ENCODE results near the gene NMNAT2. TPM values are rescaled to one million over a fixed set of nuclear protein-coding genes. Genes with fewer than 3 reads are reported as not detected.

Gene NMNAT2
- total and polyA plus RNA-seq, 3 experiments from 2014 or later: not detected

GRCh38 chr1:183205196-183205781 lies 212.9 kb downstream of the NMNAT2 start:
- Histone ChIP-seq H3K4me3 (ENCODE audit: low read length) (no peak overlapping the region), H3K36me3 (ENCODE audit: insufficient read depth, low read length) (no peaks in the 10 kb centered on the region), H3K4me1 (ENCODE audit: insufficient read depth, low read length) (no peaks in the 10 kb centered on the region), H3K9me3 (ENCODE audit: low read length) (no peaks in the 10 kb centered on the region), H3K27me3 (ENCODE audit: insufficient read depth, low read length, poor library complexity, severe bottlenecking) (no peaks in the 10 kb centered on the region), H3K27ac (ENCODE audit: low read depth, low read length) (no peak overlapping the region)
- ChIA-PET POLR2A (no interaction called here), CTCF (interaction anchor here (1.0 kb wide), 1 partner anchor 30 kb away, joined by 3 read pairs; no protein-coding TSS in a partner anchor)
- no peaks in the 10 kb centered on the region for H3K4me1 Mint-ChIP-seq
- H3K4me3 Mint-ChIP-seq: no peak overlapping the region
- H3K36me3 Mint-ChIP-seq: peaks cover 0 to 2% (median 0%) of the 10 kb centered on the region in 3 donors
- H3K27me3 Mint-ChIP-seq: peaks cover 7 to 10% of the 10 kb centered on the region in 2 donors
- no peak overlapping the region for H3K27ac Mint-ChIP-seq
- DNase-seq: no peak
- H3K9me3 Mint-ChIP-seq: peaks cover 0 to 6% (median 0%) of the 10 kb centered on the region in 5 donors

DNA sequence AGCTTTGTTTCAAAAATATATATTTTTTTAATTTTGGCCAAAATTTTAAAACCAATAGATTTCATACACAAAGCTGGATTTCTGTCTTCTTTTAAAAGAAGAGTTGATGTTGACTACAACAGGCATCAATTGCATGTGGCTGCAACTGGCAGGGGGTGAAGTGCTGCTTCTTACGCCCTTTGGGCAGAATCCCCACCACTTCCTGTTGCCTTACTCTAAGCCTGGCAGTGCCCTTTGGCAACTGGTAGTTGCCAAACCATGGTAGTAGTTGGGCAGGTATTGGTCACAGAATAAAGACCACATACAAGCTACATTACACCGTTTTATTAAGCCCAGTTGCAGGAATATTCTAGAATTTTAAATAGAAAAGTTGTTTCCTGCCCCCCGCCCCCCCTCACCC lies 215.1 kb downstream of the NMNAT2 start:
- H3K4me3 ChIP-seq (ENCODE audit: low read length): no peak overlapping the region
- no peak for DNase-seq
- no peaks in the 10 kb centered on the region for H3K4me1 ChIP-seq (ENCODE audit: insufficient read depth, low read length)
- POLR2A ChIA-PET: no interaction called here
- H3K36me3 ChIP-seq (ENCODE audit: insufficient read depth, low read length): no peaks in the 10 kb centered on the region
- Mint-ChIP-seq H3K4me3 (no peak overlapping the region), H3K4me1 (no peaks in the 10 kb centered on the region), H3K27ac (no peak overlapping the region), H3K9me3 (peaks cover 0 to 9% (median 0%) of the 10 kb centered on the region in 5 donors), H3K36me3 (peaks cover 0 to 2% (median 0%) of the 10 kb centered on the region in 3 donors), H3K27me3 (peaks cover 7 to 27% of the 10 kb centered on the region in 2 donors)
- H3K9me3 ChIP-seq (ENCODE audit: low read length): no peaks in the 10 kb centered on the region
- H3K27me3 ChIP-seq (ENCODE audit: insufficient read depth, low read length, poor library complexity, severe bottlenecking): no peaks in the 10 kb centered on the region
- CTCF ChIA-PET: no interaction called here
- no peak overlapping the region for H3K27ac ChIP-seq (ENCODE audit: low read depth, low read length)

DNA sequence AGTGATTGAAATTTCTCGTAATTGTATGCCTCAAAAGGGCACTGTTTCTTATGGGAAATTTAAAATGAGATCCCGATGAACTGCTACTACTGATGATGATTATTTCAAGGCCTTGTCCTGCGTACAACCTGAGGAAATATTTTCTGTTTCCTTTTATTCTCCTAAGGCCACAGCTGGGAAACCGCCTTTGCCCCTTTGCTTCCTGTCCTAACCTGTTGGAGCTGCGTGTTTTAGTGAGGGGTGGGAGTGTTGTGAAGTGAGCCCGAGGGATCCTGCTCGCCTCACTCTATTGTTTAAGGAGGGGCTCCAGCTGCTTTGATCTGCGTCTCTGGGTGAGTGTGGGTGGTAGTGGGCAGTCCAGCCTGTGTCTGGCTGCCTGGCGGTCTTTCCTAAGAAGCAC lies 217.7 kb downstream of the NMNAT2 start:
- Mint-ChIP-seq H3K27ac (no peak overlapping the region), H3K36me3 (no peaks in the 10 kb centered on the region), H3K4me3 (no peak overlapping the region), H3K9me3 (peaks cover 0 to 11% (median 0%) of the 10 kb centered on the region in 5 donors), H3K27me3 (peaks cover 10 to 38% of the 10 kb centered on the region in 2 donors), H3K4me1 (peaks cover 0 to 2% (median 1%) of the 10 kb centered on the region in 3 donors)
- ChIA-PET POLR2A (no interaction called here), CTCF (no interaction called here)
- H3K4me1 ChIP-seq (ENCODE audit: insufficient read depth, low read length): peaks cover 2% of the 10 kb centered on the region
- no peak overlapping the region for H3K27ac ChIP-seq (ENCODE audit: low read depth, low read length)
- H3K27me3 ChIP-seq (ENCODE audit: insufficient read depth, low read length, poor library complexity, severe bottlenecking): no peaks in the 10 kb centered on the region
- H3K36me3 ChIP-seq (ENCODE audit: insufficient read depth, low read length): no peaks in the 10 kb centered on the region
- DNase-seq: no peak
- H3K4me3 ChIP-seq (ENCODE audit: low read length): no peak overlapping the region
- H3K9me3 ChIP-seq (ENCODE audit: low read length): no peaks in the 10 kb centered on the region

DNA sequence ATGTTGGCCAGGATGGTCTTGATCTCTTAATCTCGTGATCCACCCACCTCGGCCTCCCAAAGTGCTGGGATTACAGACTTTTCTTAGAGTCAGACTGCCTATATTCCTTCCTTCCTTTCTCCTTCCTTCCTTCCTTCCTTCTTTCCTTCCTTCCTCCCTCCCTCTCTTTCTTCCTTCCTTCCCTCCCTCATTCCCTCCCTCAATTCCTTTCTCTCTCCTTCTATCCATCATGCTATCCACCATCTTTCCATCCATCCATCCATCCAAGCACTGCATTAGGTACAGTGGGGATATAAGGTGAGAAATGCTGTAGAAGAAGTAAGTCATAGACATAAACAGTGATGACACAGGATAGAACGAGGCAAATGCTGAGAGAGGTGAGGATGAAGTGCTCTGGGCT lies 218.9 kb downstream of the NMNAT2 start:
- Mint-ChIP-seq H3K36me3 (no peaks in the 10 kb centered on the region), H3K27ac (no peak overlapping the region), H3K4me3 (no peak overlapping the region), H3K4me1 (peaks cover 7 to 12% (median 11%) of the 10 kb centered on the region in 3 donors), H3K9me3 (peaks cover 0 to 11% (median 0%) of the 10 kb centered on the region in 5 donors), H3K27me3 (peaks cover 10 to 38% of the 10 kb centered on the region in 2 donors)
- DNase-seq: no peak
- CTCF ChIA-PET: no interaction called here
- Histone ChIP-seq H3K4me1 (ENCODE audit: insufficient read depth, low read length) (peaks cover 13% of the 10 kb centered on the region), H3K4me3 (ENCODE audit: low read length) (no peak overlapping the region), H3K27ac (ENCODE audit: low read depth, low read length) (no peak overlapping the region), H3K36me3 (ENCODE audit: insufficient read depth, low read length) (no peaks in the 10 kb centered on the region), H3K27me3 (ENCODE audit: insufficient read depth, low read length, poor library complexity, severe bottlenecking) (no peaks in the 10 kb centered on the region), H3K9me3 (ENCODE audit: low read length) (no peaks in the 10 kb centered on the region)
- POLR2A ChIA-PET: no interaction called here

DNA sequence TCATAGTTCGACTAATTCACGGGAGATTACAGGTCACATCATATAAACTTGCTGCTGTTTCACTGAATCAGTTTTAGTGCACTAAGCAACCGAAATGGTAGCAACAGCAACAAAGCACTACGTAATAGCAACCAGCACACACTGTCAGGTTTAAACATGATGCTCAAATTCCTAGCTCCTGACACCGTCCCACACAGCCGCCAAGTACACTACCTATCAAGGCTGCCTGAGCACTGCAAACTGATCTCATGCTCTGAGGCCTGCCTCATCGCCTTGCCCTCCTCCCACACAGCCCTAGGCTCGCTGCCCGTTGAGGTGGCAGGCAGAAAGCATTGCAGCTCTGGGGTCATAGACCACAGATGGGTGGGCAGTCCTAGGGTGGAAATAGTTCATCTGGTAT lies 219.7 kb downstream of the NMNAT2 start:
- Mint-ChIP-seq H3K9me3 (peaks cover 0 to 11% (median 0%) of the 10 kb centered on the region in 5 donors), H3K36me3 (no peaks in the 10 kb centered on the region), H3K27me3 (peaks cover 10 to 38% of the 10 kb centered on the region in 2 donors), H3K4me1 (peaks cover 7 to 12% (median 11%) of the 10 kb centered on the region in 3 donors), H3K27ac (no peak overlapping the region), H3K4me3 (no peak overlapping the region)
- no peaks in the 10 kb centered on the region for H3K36me3 ChIP-seq (ENCODE audit: insufficient read depth, low read length)
- H3K9me3 ChIP-seq (ENCODE audit: low read length): no peaks in the 10 kb centered on the region
- H3K27me3 ChIP-seq (ENCODE audit: insufficient read depth, low read length, poor library complexity, severe bottlenecking): no peaks in the 10 kb centered on the region
- POLR2A ChIA-PET: no interaction called here
- DNase-seq: no peak
- CTCF ChIA-PET: no interaction called here
- H3K4me1 ChIP-seq (ENCODE audit: insufficient read depth, low read length): peaks cover 16% of the 10 kb centered on the region
- H3K27ac ChIP-seq (ENCODE audit: low read depth, low read length): no peak overlapping the region
- H3K4me3 ChIP-seq (ENCODE audit: low read length): no peak overlapping the region

Other genes starting within 250 kb of the NMNAT2 start
- not detected for gene LAMC2, start 232.1 kb downstream of the NMNAT2 start, total RNA-seq
- not detected for gene LAMC2, start 232.1 kb downstream of the NMNAT2 start, polyA plus RNA-seq
- gene SMG7, start 54.1 kb upstream of the NMNAT2 start, total RNA-seq: 10 to 100 TPM; 72.7 to 74.7 TPM
- 30.5 TPM for gene SMG7, start 54.1 kb upstream of the NMNAT2 start, polyA plus RNA-seq
- gene NCF2, start 172.1 kb upstream of the NMNAT2 start, total RNA-seq: 1 to 10 TPM; 3.6 to 4.6 TPM
- 0.30 TPM for gene NCF2, start 172.1 kb upstream of the NMNAT2 start, polyA plus RNA-seq
- gene ARPC5, start 217.4 kb upstream of the NMNAT2 start, total RNA-seq: 100 to 1,000 TPM; 142 to 146 TPM
- 414 TPM for gene ARPC5, start 217.4 kb upstream of the NMNAT2 start, polyA plus RNA-seq
- gene APOBEC4, start 234.9 kb upstream of the NMNAT2 start, total RNA-seq: not detected
- gene APOBEC4, start 234.9 kb upstream of the NMNAT2 start, polyA plus RNA-seq: not detected

Measured in CD8-positive, alpha-beta memory T cell (primary cell).